ENCODE measurements around the gene ISM2.

DNA sequence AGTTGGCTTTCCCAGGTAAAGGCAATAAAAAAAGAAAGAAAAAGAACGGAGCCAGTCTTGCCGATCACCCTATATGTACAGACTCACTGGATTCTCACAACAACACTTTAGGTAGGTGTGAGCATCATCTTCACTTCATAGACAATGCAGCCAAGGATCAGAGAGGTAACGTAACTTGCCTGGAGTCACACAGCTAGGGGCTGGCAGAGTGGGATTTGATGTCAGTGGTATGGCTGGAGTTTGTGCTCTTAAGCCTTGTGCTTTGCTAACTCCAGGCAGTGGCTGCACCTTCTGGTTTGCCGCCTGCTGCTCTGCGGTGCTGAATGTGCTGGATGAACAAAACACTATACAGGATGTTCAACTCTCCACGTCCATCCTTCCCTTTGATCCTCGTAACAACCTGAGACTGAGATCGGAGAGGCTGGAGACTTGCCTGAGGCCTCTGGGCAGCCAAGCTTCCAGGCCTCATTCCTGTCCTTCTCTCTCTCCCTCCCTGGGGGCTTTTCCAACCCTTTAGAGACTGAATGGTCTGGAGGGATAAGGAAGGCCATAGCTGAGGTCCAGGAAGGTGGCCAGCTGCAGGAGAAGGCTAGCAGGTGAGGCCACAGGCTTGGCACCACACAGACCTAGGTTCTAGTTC lies 8.1 kb downstream of the ISM2 start:
- TF ChIP-seq, protein P1, sequence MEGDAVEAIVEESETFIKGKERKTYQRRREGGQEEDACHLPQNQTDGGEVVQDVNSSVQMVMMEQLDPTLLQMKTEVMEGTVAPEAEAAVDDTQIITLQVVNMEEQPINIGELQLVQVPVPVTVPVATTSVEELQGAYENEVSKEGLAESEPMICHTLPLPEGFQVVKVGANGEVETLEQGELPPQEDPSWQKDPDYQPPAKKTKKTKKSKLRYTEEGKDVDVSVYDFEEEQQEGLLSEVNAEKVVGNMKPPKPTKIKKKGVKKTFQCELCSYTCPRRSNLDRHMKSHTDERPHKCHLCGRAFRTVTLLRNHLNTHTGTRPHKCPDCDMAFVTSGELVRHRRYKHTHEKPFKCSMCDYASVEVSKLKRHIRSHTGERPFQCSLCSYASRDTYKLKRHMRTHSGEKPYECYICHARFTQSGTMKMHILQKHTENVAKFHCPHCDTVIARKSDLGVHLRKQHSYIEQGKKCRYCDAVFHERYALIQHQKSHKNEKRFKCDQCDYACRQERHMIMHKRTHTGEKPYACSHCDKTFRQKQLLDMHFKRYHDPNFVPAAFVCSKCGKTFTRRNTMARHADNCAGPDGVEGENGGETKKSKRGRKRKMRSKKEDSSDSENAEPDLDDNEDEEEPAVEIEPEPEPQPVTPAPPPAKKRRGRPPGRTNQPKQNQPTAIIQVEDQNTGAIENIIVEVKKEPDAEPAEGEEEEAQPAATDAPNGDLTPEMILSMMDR (IDR thresholded peaks at IDR 0.05), result no peak
- no peak for TF ChIP-seq POLR2A (IDR thresholded peaks at IDR 0.05)
